Parathyroid adenoma (tissue), 2 donors: Measurements from ENCODE around the gene F2R.
"Not testable (repeated sequence)": the region's sequence is repeated elsewhere in the genome, so short reads cannot be mapped to it uniquely, and the experiment has no call there.

Source experiments
- H2AFZ ChIP-seq: fragments of 300-600 bp; sonication (generic); one replicate; pipeline ENCODE4 v1.7.0; 2017; ENCODE audit warnings: antibody characterized with exemption, mild to moderate bottlenecking
- H3K27ac ChIP-seq: fragments of 300-600 bp; sonication (generic); one replicate; pipeline ENCODE4 v1.7.0; 2017
- H3K27me3 ChIP-seq: fragments of 300-600 bp; sonication (generic); one replicate; pipeline ENCODE4 v1.7.0; 2017; ENCODE audit warnings: low read length; ENCODE audit not compliant: control insufficient read depth, insufficient read depth
- H3K36me3 ChIP-seq: fragments of 300-600 bp; sonication (generic); one replicate; pipeline ENCODE4 v1.7.0; 2017; ENCODE audit warnings: low read length; ENCODE audit not compliant: control insufficient read depth, insufficient read depth
- H3K4me1 ChIP-seq: fragments of 300-600 bp; sonication (generic); one replicate; pipeline ENCODE4 v1.7.0; 2017; ENCODE audit warnings: control low read depth
- H3K4me2 ChIP-seq: fragments of 300-600 bp; sonication (generic); one replicate; pipeline ENCODE4 v1.7.0; 2017; ENCODE audit warnings: low read length
- H3K4me3 ChIP-seq: fragments of 300-600 bp; sonication (generic); one replicate; pipeline ENCODE4 v1.7.0; 2017; ENCODE audit warnings: low read depth, low read length
- H3K79me2 ChIP-seq: fragments of 300-600 bp; sonication (generic); one replicate; pipeline ENCODE4 v1.7.0; 2017; ENCODE audit warnings: control low read depth
- H3K9ac ChIP-seq: fragments of 300-600 bp; sonication (generic); one replicate; pipeline ENCODE4 v1.7.0; 2017; ENCODE audit warnings: mild to moderate bottlenecking
- H3K9me3 ChIP-seq: fragments of 300-600 bp; sonication (generic); one replicate; pipeline ENCODE4 v1.7.0; 2017; ENCODE audit warnings: low read length; ENCODE audit not compliant: control insufficient read depth
- TF ChIP-seq, protein P1 (sequence below): fragments of 300-600 bp; sonication (generic); IDR thresholded peaks from one replicate; pipeline ENCODE4 v1.7.0; 2017; ENCODE audit warnings: antibody characterized with exemption, mild to moderate bottlenecking
- donor health status: primary hyperparathyroidism.

F2R gene

DNA sequence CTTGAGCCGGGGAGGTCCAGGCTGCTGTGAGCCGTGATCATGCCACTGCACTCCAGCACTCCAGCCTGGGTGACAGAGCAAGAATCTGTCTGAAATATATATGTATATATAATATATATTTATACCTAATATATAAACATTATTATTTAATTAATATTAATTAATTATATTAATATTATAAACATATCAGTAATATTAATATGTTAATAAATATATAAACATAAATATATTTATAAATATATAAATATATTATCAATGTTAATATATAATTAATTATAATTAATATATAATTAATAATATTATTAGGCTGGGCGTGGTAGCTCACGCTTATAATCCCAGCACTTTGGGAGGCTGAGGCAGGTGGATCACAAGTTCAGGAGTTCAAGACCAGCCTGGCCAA, 41.1 kb downstream of the F2R start:
- TF ChIP-seq, protein P1, sequence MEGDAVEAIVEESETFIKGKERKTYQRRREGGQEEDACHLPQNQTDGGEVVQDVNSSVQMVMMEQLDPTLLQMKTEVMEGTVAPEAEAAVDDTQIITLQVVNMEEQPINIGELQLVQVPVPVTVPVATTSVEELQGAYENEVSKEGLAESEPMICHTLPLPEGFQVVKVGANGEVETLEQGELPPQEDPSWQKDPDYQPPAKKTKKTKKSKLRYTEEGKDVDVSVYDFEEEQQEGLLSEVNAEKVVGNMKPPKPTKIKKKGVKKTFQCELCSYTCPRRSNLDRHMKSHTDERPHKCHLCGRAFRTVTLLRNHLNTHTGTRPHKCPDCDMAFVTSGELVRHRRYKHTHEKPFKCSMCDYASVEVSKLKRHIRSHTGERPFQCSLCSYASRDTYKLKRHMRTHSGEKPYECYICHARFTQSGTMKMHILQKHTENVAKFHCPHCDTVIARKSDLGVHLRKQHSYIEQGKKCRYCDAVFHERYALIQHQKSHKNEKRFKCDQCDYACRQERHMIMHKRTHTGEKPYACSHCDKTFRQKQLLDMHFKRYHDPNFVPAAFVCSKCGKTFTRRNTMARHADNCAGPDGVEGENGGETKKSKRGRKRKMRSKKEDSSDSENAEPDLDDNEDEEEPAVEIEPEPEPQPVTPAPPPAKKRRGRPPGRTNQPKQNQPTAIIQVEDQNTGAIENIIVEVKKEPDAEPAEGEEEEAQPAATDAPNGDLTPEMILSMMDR: no peak
- H2AFZ ChIP-seq: no peak overlapping the region
- no peaks in the 10 kb centered on the region for H3K79me2 ChIP-seq
- H3K4me1 ChIP-seq: no peaks in the 10 kb centered on the region
- H3K9me3 ChIP-seq: no peaks in the 10 kb centered on the region
- no peaks in the 10 kb centered on the region for H3K36me3 ChIP-seq
- no peak overlapping the region for H3K27ac ChIP-seq
- no peak overlapping the region for H3K9ac ChIP-seq
- no peak overlapping the region for H3K4me3 ChIP-seq
- no peaks in the 10 kb centered on the region for H3K27me3 ChIP-seq
- no peak overlapping the region for H3K4me2 ChIP-seq

DNA sequence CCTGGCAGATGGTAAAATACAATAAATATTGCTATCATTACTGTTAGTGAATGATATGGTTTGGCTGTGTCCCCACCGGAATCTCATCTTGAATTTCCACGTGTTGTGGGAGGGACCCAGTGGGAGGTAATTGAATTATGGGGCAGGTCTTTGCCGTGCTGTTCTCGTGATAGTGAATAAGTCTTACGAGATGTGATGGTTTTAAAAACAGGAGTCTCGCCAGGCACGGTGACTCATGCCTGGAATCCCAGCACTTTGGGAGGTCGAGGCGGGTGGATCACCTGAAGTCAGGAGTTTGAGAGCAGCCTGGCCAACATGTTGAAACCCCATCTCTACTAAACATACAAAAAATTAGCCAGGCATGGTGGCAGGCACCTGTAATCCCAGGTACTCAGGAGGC, 45.2 kb downstream of the F2R start:
- H3K4me1 ChIP-seq, H3K9ac ChIP-seq, H3K9me3 ChIP-seq, H3K27ac ChIP-seq, H3K27me3 ChIP-seq, H2AFZ ChIP-seq, H3K4me2 ChIP-seq, H3K79me2 ChIP-seq, H3K36me3 ChIP-seq, H3K4me3 ChIP-seq: not testable (repeated sequence)

DNA sequence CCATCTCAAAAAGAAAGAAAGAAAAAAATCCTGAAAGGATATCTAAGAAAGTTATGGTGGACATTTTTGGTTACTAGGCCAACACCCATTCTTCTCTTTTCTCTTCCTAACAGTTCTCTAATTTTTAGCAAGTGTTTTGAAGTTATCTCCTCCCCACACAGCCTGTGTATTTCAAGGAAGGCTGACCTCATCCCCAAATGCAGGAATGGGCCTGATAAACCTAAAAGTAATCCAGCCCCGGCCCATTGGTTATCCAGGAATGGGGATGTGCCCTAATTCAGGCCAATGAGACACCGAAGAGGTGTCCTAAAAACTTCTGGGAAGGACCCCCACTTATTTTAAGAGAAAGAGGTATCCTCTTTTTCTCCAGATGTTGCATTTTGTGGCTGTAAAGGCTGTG, 46.6 kb downstream of the F2R start:
- Histone ChIP-seq H3K9ac (no peak overlapping the region), H3K4me1 (no peaks in the 10 kb centered on the region), H3K9me3 (no peaks in the 10 kb centered on the region), H3K27ac (no peak overlapping the region), H3K27me3 (no peaks in the 10 kb centered on the region), H3K79me2 (no peaks in the 10 kb centered on the region), H3K36me3 (no peaks in the 10 kb centered on the region), H3K4me2 (no peak overlapping the region), H2AFZ (no peak overlapping the region), H3K4me3 (no peak overlapping the region)
- TF ChIP-seq, protein P1: no peak

DNA sequence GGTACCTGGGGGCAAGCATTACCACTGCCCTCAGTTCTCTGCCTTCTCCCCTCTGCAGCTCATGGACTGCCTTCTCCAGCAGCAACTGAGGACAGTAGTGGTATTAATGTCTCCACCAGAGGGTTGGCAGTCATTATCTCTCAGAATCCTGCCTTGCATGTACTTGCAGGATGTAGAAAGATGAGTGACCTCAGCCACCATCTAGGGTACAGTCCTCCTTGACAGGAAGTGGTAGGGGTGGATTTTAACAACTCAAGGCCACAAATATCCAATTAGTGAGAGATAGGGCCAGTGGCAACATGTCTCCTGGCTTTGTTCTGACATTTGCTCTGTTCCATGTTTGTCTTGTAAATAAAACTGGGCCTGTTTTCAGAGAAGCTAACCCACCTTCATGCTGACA, 47.2 kb downstream of the F2R start:
- H3K79me2 ChIP-seq: no peaks in the 10 kb centered on the region
- H3K4me1 ChIP-seq: no peaks in the 10 kb centered on the region
- H3K4me3 ChIP-seq: no peak overlapping the region
- no peak overlapping the region for H3K4me2 ChIP-seq
- H2AFZ ChIP-seq: no peak overlapping the region
- TF ChIP-seq, protein P1: no peak
- no peak overlapping the region for H3K9ac ChIP-seq
- no peaks in the 10 kb centered on the region for H3K9me3 ChIP-seq
- no peak overlapping the region for H3K27ac ChIP-seq
- no peaks in the 10 kb centered on the region for H3K36me3 ChIP-seq
- H3K27me3 ChIP-seq: no peaks in the 10 kb centered on the region

DNA sequence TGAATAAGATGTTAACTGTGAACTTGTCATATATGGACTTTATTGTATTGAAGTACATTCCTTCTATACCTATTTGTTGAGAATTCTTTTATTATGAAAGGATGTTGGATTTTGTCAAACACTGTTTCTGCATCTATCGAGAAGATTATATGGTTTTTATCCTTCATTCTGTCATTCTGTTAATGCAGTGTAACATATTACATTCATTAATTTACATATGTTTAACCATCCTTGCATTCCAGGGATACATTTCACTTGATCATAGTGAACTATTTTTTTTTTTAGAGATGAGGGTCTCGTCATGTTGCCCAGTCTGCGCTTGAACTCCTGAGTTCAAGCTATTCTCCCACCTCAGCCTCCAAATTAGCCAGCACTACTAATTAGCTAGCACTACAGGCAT, 48.4 kb downstream of the F2R start:
- no peak overlapping the region for H3K4me3 ChIP-seq
- H3K9ac ChIP-seq: no peak overlapping the region
- no peak overlapping the region for H3K27ac ChIP-seq
- TF ChIP-seq, protein P1: no peak
- H3K4me2 ChIP-seq: no peak overlapping the region
- H3K4me1 ChIP-seq: no peaks in the 10 kb centered on the region
- H3K36me3 ChIP-seq: no peaks in the 10 kb centered on the region
- H3K27me3 ChIP-seq: no peaks in the 10 kb centered on the region
- no peak overlapping the region for H2AFZ ChIP-seq
- no peaks in the 10 kb centered on the region for H3K9me3 ChIP-seq
- no peaks in the 10 kb centered on the region for H3K79me2 ChIP-seq
